ENCODE data around the gene RANBP3L. TPM values are rescaled to one million over a fixed set of nuclear protein-coding genes. Genes with fewer than 3 reads are reported as not detected.

RANBP3L gene
- total and polyA plus RNA-seq, 2 experiments from 2014 or later: not detected

GRCh38 chr5:36273809-36274526, 27.7 kb downstream of the RANBP3L start:
- H4K20me1 ChIP-seq (replicated peaks; ENCODE audit: insufficient read depth): no peaks in the 10 kb centered on the region
- H2AFZ ChIP-seq: no peak overlapping the region
- Mint-ChIP-seq H3K9me3 (no peaks in the 10 kb centered on the region), H3K27me3 (ENCODE audit: insufficient read depth, low read depth, poor library complexity) (no peaks in the 10 kb centered on the region), H3K4me1 (peaks cover 11% of the 10 kb centered on the region), H3K36me3 (ENCODE audit: low read depth) (no peaks in the 10 kb centered on the region), H3K4me3 (no peak overlapping the region), H3K27ac (no peak overlapping the region)
- no peak overlapping the region for H3K27ac ChIP-seq (ENCODE audit: low read depth)
- H3K36me3 ChIP-seq (ENCODE audit: insufficient read depth): no peaks in the 10 kb centered on the region
- DNase-seq (ENCODE audit: low spot score) (no peak), ATAC-seq (no peak)
- 0 out of 2 replicates have a peak overlapping the region, but pooled peaks have one; percentile 3 for H3K4me2 ChIP-seq
- H3K9me2 ChIP-seq (ENCODE audit: insufficient read depth): no peaks in the 10 kb centered on the region
- no peaks in the 10 kb centered on the region for H3K79me2 ChIP-seq (replicated peaks; ENCODE audit: insufficient read depth)
- no peaks in the 10 kb centered on the region for H3K27me3 ChIP-seq (ENCODE audit: insufficient read depth)
- no peak overlapping the region for H3K4me3 ChIP-seq
- H3F3A ChIP-seq (replicated peaks; ENCODE audit: low read depth): no peaks in the 10 kb centered on the region
- H3K4me1 ChIP-seq (ENCODE audit: insufficient read depth): no peaks in the 10 kb centered on the region; the same call in 1 of the 2 replicates
- TF ChIP-seq POLR2AphosphoS5 (IDR thresholded peaks at IDR 0.05; ENCODE audit: low read depth) (no peak), ETS1 (IDR thresholded peaks at IDR 0.05) (no peak), NANOG (IDR thresholded peaks at IDR 0.05; ENCODE audit: borderline replicate concordance) (no peak), ZNF462 (CRISPR knock-in tag; IDR thresholded peaks at IDR 0.05) (no peak), EZH2phosphoT487 (IDR thresholded peaks at IDR 0.05; ENCODE audit: unreplicated experiment) (no peak), STAT1 (IDR thresholded peaks at IDR 0.05; ENCODE audit: unreplicated experiment) (no peak), CREB1 (CRISPR knock-in tag; IDR thresholded peaks at IDR 0.05; ENCODE audit: low read depth) (no peak), ZNF331 (CRISPR knock-in tag; IDR thresholded peaks at IDR 0.05; ENCODE audit: low read depth) (no peak), ZNF114 (CRISPR knock-in tag; IDR thresholded peaks at IDR 0.05) (no peak), EZH2 (IDR thresholded peaks at IDR 0.05; ENCODE audit: low read depth, unreplicated experiment) (no peak), JUNB (IDR thresholded peaks at IDR 0.05; ENCODE audit: unreplicated experiment) (no peak), CTCF (conservative IDR thresholded peaks at IDR 0.05; ENCODE audit: low read depth in 2 of 2) (no peak), REST (IDR thresholded peaks at IDR 0.05; ENCODE audit: unreplicated experiment) (no peak)

Measured in GM23338 (cell line).